ENCODE measurements around the gene LCE5A. TPM values are rescaled to one million over a fixed set of nuclear protein-coding genes. Genes with fewer than 3 reads are reported as not detected.

The LCE5A gene
- total RNA-seq, 1 experiment from 2014 or later = not detected

GRCh38 chr1:152519851-152520250, 9.2 kb downstream of the LCE5A start:
- no peak for ATAC-seq
- CTCF ChIA-PET = no interaction called here
- in situ Hi-C loops (cut with HindIII; ENCODE audit: low pct_unique_long_range_greater_than_20kb, low sequenced_read_pairs) = no loop called here
- intact Hi-C loops (cut with micrococcal nuclease; ENCODE audit: unreplicated experiment) = no loop called here
- POLR2A ChIA-PET = no interaction called here
- no peak overlapping the region for H3K27ac ChIP-seq (ENCODE audit: low read length)
- no TSS peak for BruUV-seq (replicated peaks)
- H3K4me1 ChIP-seq (ENCODE audit: control insufficient read depth, insufficient read depth, low read length) = no peaks in the 10 kb centered on the region; the same call in 1 of the 2 replicates
- no peak overlapping the region for H3K4me3 ChIP-seq (ENCODE audit: low read depth in 2 of 2, low read length in 2 of 2)
- no peak for DNase-seq (ENCODE audit: low read depth, low spot score)
- H3K36me3 ChIP-seq (ENCODE audit: control insufficient read depth, insufficient read depth, low read length) = no peaks in the 10 kb centered on the region
- no peaks in the 10 kb centered on the region; the same call in 1 of the 2 replicates for H3K9me3 ChIP-seq (ENCODE audit: control insufficient read depth, insufficient read depth, low read depth, low read length)
- TF ChIP-seq CTCF (IDR thresholded peaks at IDR 0.05) = no peak
- no peak for TF ChIP-seq POLR2AphosphoS5 (IDR thresholded peaks at IDR 0.05; ENCODE audit: low read depth, low read length)
- no peak for TF ChIP-seq REST (IDR thresholded peaks at IDR 0.05; ENCODE audit: insufficient read depth in 1 of 2, low read depth in 2 of 2, low read length in 1 of 2)
- TF ChIP-seq TCF7L2 (IDR thresholded peaks at IDR 0.05; ENCODE audit: low read depth, low read length) = no peak
- TF ChIP-seq SIN3A (IDR thresholded peaks at IDR 0.05; ENCODE audit: borderline replicate concordance, insufficient read depth, low read depth, low read length) = no peak
- peaks cover 21% of the 10 kb centered on the region for H3K27me3 ChIP-seq (ENCODE audit: control insufficient read depth, insufficient read depth, low read length)

GRCh38 chr1:152520561-152521090, 10.0 kb downstream of the LCE5A start:
- Histone ChIP-seq H3K4me1 (ENCODE audit: control insufficient read depth, insufficient read depth, low read length) (no peaks in the 10 kb centered on the region), H3K9me3 (ENCODE audit: control insufficient read depth, insufficient read depth, low read depth, low read length) (no peaks in the 10 kb centered on the region; the same call in 1 of the 2 replicates), H3K4me3 (ENCODE audit: low read depth in 2 of 2, low read length in 2 of 2) (no peak overlapping the region), H3K27me3 (ENCODE audit: control insufficient read depth, insufficient read depth, low read length) (peaks cover 17% of the 10 kb centered on the region), H3K27ac (ENCODE audit: low read length) (no peak overlapping the region), H3K36me3 (ENCODE audit: control insufficient read depth, insufficient read depth, low read length) (no peaks in the 10 kb centered on the region)
- in situ Hi-C loops (cut with HindIII; ENCODE audit: low pct_unique_long_range_greater_than_20kb, low sequenced_read_pairs) (no loop called here), intact Hi-C loops (cut with micrococcal nuclease; ENCODE audit: unreplicated experiment) (no loop called here)
- no peak for TF ChIP-seq SIN3A (IDR thresholded peaks at IDR 0.05; ENCODE audit: borderline replicate concordance, insufficient read depth, low read depth, low read length)
- TF ChIP-seq TCF7L2 (IDR thresholded peaks at IDR 0.05; ENCODE audit: low read depth, low read length) = no peak
- no peak for TF ChIP-seq REST (IDR thresholded peaks at IDR 0.05; ENCODE audit: insufficient read depth in 1 of 2, low read depth in 2 of 2, low read length in 1 of 2)
- no peak for TF ChIP-seq POLR2AphosphoS5 (IDR thresholded peaks at IDR 0.05; ENCODE audit: low read depth, low read length)
- no peak for TF ChIP-seq CTCF (IDR thresholded peaks at IDR 0.05)
- BruUV-seq (replicated peaks) = no TSS peak
- ChIA-PET POLR2A (no interaction called here), CTCF (interaction anchor here (0.7 kb wide), 1 partner anchor 764 kb away, joined by 3 read pairs; no protein-coding TSS in a partner anchor)
- ATAC-seq = no peak
- no peak for DNase-seq (ENCODE audit: low read depth, low spot score)
